HepG2 (cell line): ENCODE measurements around the gene NME7. TPM values are rescaled to one million over a fixed set of nuclear protein-coding genes. Genes with fewer than 3 reads are reported as not detected.
A peak's percentile ranks its signal among the peaks of the same experiment; 100 is the strongest.

Experiments
- AGO1 ChIP-seq: fragments of 200-400 bp; formaldehyde crosslinking; IDR thresholded peaks from 2 replicates; pipeline ENCODE4 v1.6.1; 2017; ENCODE audit warnings: mild to moderate bottlenecking, low read depth, low read length, moderate library complexity; ENCODE audit not compliant: poor library complexity, severe bottlenecking
- ATRX ChIP-seq: sonication (generic); formaldehyde crosslinking; IDR thresholded peaks from 2 replicates; pipeline ENCODE4 v1.4.0; 2020; ENCODE audit warnings: missing genetic modification reagents, borderline replicate concordance
- GABPB1 ChIP-seq: IDR thresholded peaks from 2 replicates; pipeline ENCODE4 v1.6.1; 2016; ENCODE audit warnings: mild to moderate bottlenecking, missing genetic modification reagents, moderate library complexity, missing compliant biosample characterization
- GRHL1 ChIP-seq: sonication (generic); formaldehyde crosslinking; conservative IDR thresholded peaks from 2 replicates; pipeline ENCODE4 v1.8.0; 2022; ENCODE audit warnings: missing genetic modification reagents
- HDAC2 ChIP-seq: sonication (generic); formaldehyde crosslinking; IDR thresholded peaks from 2 replicates; pipeline ENCODE4 v1.4.0; 2020; ENCODE audit warnings: missing genetic modification reagents
- PLRG1 ChIP-seq: fragments of 450-650 bp; conservative IDR thresholded peaks from 2 replicates; pipeline ENCODE4 v1.6.1; 2016
- PRDM10 ChIP-seq: sonication (generic); formaldehyde crosslinking; IDR thresholded peaks from 2 replicates; pipeline ENCODE4 v1.4.0; 2020; ENCODE audit warnings: low read depth, missing genetic modification reagents
- RAD21 ChIP-seq: fragments of 450-650 bp; formaldehyde crosslinking; IDR thresholded peaks from 2 replicates; pipeline ENCODE4 v1.5.0; 2020; ENCODE audit warnings: mild to moderate bottlenecking
- RXRB ChIP-seq: IDR thresholded peaks from 2 replicates; pipeline ENCODE4 v1.6.1; 2016; ENCODE audit warnings: borderline replicate concordance, missing genetic modification reagents, missing compliant biosample characterization
- SIN3B ChIP-seq: fragments of 150-350 bp; IDR thresholded peaks from 2 replicates; pipeline ENCODE4 v1.6.1; 2014; ENCODE audit warnings: low read length
- ZFYVE20 ChIP-seq: sonication (generic); formaldehyde crosslinking; IDR thresholded peaks from 2 replicates; pipeline ENCODE4 v1.8.0; 2023; ENCODE audit warnings: low read depth, mild to moderate bottlenecking, moderate library complexity, missing genetic modification reagents, borderline replicate concordance
- ZNF230 ChIP-seq: sonication (generic); formaldehyde crosslinking; IDR thresholded peaks from 2 replicates; pipeline ENCODE4 v1.4.0; 2020; ENCODE audit warnings: mild to moderate bottlenecking, missing genetic modification reagents
- ZNF276 ChIP-seq: sonication (generic); formaldehyde crosslinking; IDR thresholded peaks from 2 replicates; pipeline ENCODE4 v1.4.0; 2020; ENCODE audit warnings: mild to moderate bottlenecking, low read depth, missing genetic modification reagents
- ZNF333 ChIP-seq: sonication (generic); formaldehyde crosslinking; IDR thresholded peaks from 2 replicates; pipeline ENCODE4 v1.4.0; 2020; ENCODE audit warnings: mild to moderate bottlenecking, missing genetic modification reagents, borderline replicate concordance
- ZNF580 ChIP-seq: IDR thresholded peaks from 2 replicates; pipeline ENCODE4 v1.6.1; 2016; ENCODE audit warnings: low read depth, borderline replicate concordance
- ZNF607 ChIP-seq: sonication (generic); formaldehyde crosslinking; IDR thresholded peaks from 2 replicates; pipeline ENCODE4 v1.5.1; 2020; ENCODE audit warnings: missing genetic modification reagents, mild to moderate bottlenecking, borderline replicate concordance
- ZNF780A ChIP-seq: sonication (generic); formaldehyde crosslinking; IDR thresholded peaks from 2 replicates; pipeline ENCODE4 v1.8.0; 2022; ENCODE audit warnings: mild to moderate bottlenecking, missing genetic modification reagents, moderate library complexity
- polyA plus RNA-seq, 8 experiments: library from polyadenylated mRNA; depleted of rRNA in 3 of 8; stranded (reverse) in 7 of 8; unstranded in 1 of 8; fragments of >200 nt; fragmentation: Illumina TruSeq in 4 of 8; extraction: Trizol in 4 of 8; gene quantifications; 2 replicates each; pipeline versions ENCODE4 v1.2.1 to v1.2.3, GENCODE V29; 2011 to 2016; ENCODE audit warnings: low read depth in 4 of 8, missing spikeins in 1 of 8, mixed read lengths in 1 of 8; ENCODE audit not compliant: insufficient read depth in 1 of 8
- total RNA-seq, 5 experiments: library from RNA; depleted of rRNA; stranded (reverse); fragments of >200 nt; fragmentation: Illumina TruSeq; extraction: Trizol; gene quantifications; 2 replicates each; pipeline ENCODE4 v1.2.3, GENCODE V29; 2016; ENCODE audit warnings: low read depth in 1 of 5
- TF ChIP-seq, protein P1 (sequence below): sonication (generic); formaldehyde crosslinking; IDR thresholded peaks from 2 replicates; pipeline ENCODE4 v1.5.0; 2020; ENCODE audit warnings: mild to moderate bottlenecking, missing genetic modification reagents

Gene NME7
- total and polyA plus RNA-seq, 2 of the 13 experiments (the other 11 are each of a cell fraction or from before 2014, with no cell fraction given), result 9.4 to 22.5 TPM

- no peak for TF ChIP-seq ZNF607 (CRISPR knock-in tag)
- TF ChIP-seq ZFYVE20, result no peak
- no peak for TF ChIP-seq ZNF230
- TF ChIP-seq ZNF333, result no peak
- no peak for TF ChIP-seq GABPB1 (CRISPR knock-in tag)
- TF ChIP-seq, protein P1, sequence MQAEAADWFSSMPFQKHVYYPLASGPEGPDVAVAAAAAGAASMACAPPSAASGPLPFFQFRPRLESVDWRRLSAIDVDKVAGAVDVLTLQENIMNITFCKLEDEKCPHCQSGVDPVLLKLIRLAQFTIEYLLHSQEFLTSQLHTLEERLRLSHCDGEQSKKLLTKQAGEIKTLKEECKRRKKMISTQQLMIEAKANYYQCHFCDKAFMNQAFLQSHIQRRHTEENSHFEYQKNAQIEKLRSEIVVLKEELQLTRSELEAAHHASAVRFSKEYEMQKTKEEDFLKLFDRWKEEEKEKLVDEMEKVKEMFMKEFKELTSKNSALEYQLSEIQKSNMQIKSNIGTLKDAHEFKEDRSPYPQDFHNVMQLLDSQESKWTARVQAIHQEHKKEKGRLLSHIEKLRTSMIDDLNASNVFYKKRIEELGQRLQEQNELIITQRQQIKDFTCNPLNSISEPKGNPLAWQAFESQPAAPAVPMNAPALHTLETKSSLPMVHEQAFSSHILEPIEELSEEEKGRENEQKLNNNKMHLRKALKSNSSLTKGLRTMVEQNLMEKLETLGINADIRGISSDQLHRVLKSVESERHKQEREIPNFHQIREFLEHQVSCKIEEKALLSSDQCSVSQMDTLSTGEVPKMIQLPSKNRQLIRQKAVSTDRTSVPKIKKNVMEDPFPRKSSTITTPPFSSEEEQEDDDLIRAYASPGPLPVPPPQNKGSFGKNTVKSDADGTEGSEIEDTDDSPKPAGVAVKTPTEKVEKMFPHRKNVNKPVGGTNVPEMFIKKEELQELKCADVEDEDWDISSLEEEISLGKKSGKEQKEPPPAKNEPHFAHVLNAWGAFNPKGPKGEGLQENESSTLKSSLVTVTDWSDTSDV, result no peak
- no peak for TF ChIP-seq ZNF580
- TF ChIP-seq PRDM10 (CRISPR knock-in tag), result no peak
- TF ChIP-seq HDAC2 (CRISPR knock-in tag), result peak; percentile 82
- no peak for TF ChIP-seq ZNF276
- no peak for TF ChIP-seq ZNF780A (CRISPR knock-in tag)
- no peak for TF ChIP-seq GRHL1
- TF ChIP-seq ATRX (CRISPR knock-in tag), result no peak
- no peak; the same call in 1 of the 2 replicates for TF ChIP-seq SIN3B
- no peak for TF ChIP-seq AGO1
- no peak for TF ChIP-seq PLRG1
- no peak for TF ChIP-seq RAD21 (CRISPR knock-in tag)
- peak; percentile 54; the same call in 1 of the 2 replicates for TF ChIP-seq RXRB
Measured at GRCh38 chr1:169109561-169110134, 257.9 kb downstream of the NME7 start (continued).
